HepG2 (cell line): ENCODE measurements around the gene BMPER. TPM values are rescaled to one million over a fixed set of nuclear protein-coding genes. Genes with fewer than 3 reads are reported as not detected.
A peak's percentile ranks its signal among the peaks of the same experiment; 100 is the strongest.

Source experiments
- ATAC-seq: fragments of 200-7000 bp; cut with Tn5 transposase; 3 replicates; pipeline ENCODE4 v1.9.1; 2020; ENCODE audit warnings: mild to moderate bottlenecking, moderate library complexity
- BruUV-seq: library from RNA; stranded (reverse); fragments of 400-500 nt; replicated peaks from 2 replicates; lab custom pipeline; 2021; lab: Mats Ljungman, UMichigan
- CTCF ChIA-PET: fragments of 300-600 bp; formaldehyde crosslinking; extraction: SDS; loops from one replicate; lab custom pipeline; 2021; ENCODE audit warnings: low total read pairs, inconsistent platforms, low intra/inter-chr PET ratio; lab: Yijun Ruan, JAX
- POLR2A ChIA-PET: fragments of 350-600 bp; sonication (Branson Sonifier 250); formaldehyde crosslinking; loops from one replicate; lab custom pipeline; 2020; ENCODE audit warnings: antibody characterized with exemption, inconsistent platforms; lab: Yijun Ruan, JAX
- DNase-seq: peaks from one replicate; pipeline ENCODE4 v3.0.0-alpha.2; 2015; ENCODE audit warnings: low spot score
- FAIRE-seq: peaks from 3 replicates; lab custom pipeline; 2011; peaks lifted over from hg19 to GRCh38; lab: Jason Lieb, UNC
- H2AFZ ChIP-seq: one replicate; pipeline ENCODE4 v1.6.1; 2011; ENCODE audit warnings: low read length, inconsistent platforms
- H3K27ac ChIP-seq: fragments of 300-600 bp; 3 replicates; pipeline ENCODE4 v1.8.0; 2011; ENCODE audit warnings: mixed run types, mild to moderate bottlenecking, mixed read lengths, low read length, inconsistent platforms; ENCODE audit not compliant: insufficient read depth; ENCODE audit errors: extremely low read length
- H3K27me3 ChIP-seq, 2 experiments: fragments of 200-600 bp in 1 of 2; 2 replicates in 1 of 2; 3 replicates in 1 of 2; pipeline versions ENCODE4 v1.6.0 to v1.8.0; 2011; ENCODE audit warnings: low read length in 2 of 2, mild to moderate bottlenecking in 2 of 2, moderate library complexity in 2 of 2, inconsistent platforms in 1 of 2; ENCODE audit not compliant: insufficient read depth in 2 of 2, control insufficient read depth in 1 of 2
- H3K36me3 ChIP-seq, 2 experiments: fragments of 200-600 bp in 1 of 2; replicated peaks in 1 of 2; 2 replicates in 1 of 2; 3 replicates in 1 of 2; pipeline versions ENCODE4 v1.5.1 to v1.8.0; 2011; ENCODE audit warnings: low read length in 2 of 2, inconsistent platforms in 1 of 2; ENCODE audit not compliant: insufficient read depth in 2 of 2, control insufficient read depth in 1 of 2
- H3K4me1 ChIP-seq: 2 replicates; pipeline ENCODE4 v1.5.1; 2012; ENCODE audit warnings: low read length, inconsistent platforms; ENCODE audit not compliant: insufficient read depth
- H3K4me2 ChIP-seq: 2 replicates; pipeline ENCODE4 v1.6.0; 2011; ENCODE audit warnings: low read depth, low read length, inconsistent platforms
- H3K4me3 ChIP-seq, 3 experiments: fragments of 200-600 bp in 1 of 3; sonication (generic), shearing (Covaris generic) in 1 of 3; replicated peaks in 1 of 3; 2 replicates each; pipeline ENCODE4 v1.5.1; 2011 to 2016; ENCODE audit warnings: low read length in 3 of 3, inconsistent platforms in 2 of 3, low read depth in 2 of 3, mild to moderate bottlenecking in 2 of 3, control low read depth in 1 of 3, mixed read lengths in 1 of 3; ENCODE audit not compliant: insufficient read depth in 1 of 3
- H3K79me2 ChIP-seq: one replicate; pipeline ENCODE4 v1.6.1; 2011; ENCODE audit warnings: low read length, inconsistent platforms; ENCODE audit not compliant: insufficient read depth
- H3K9ac ChIP-seq: 2 replicates; pipeline ENCODE4 v1.6.0; 2011; ENCODE audit warnings: mild to moderate bottlenecking, low read depth, low read length, inconsistent platforms; ENCODE audit not compliant: insufficient read depth
- H3K9me3 ChIP-seq: 2 replicates; pipeline ENCODE4 v1.5.1; 2012; ENCODE audit warnings: mild to moderate bottlenecking, low read length
- H4K20me1 ChIP-seq: 2 replicates; pipeline ENCODE4 v1.6.0; 2011; ENCODE audit warnings: inconsistent platforms, mild to moderate bottlenecking, low read length, moderate library complexity; ENCODE audit not compliant: insufficient read depth
- BCL6 ChIP-seq: IDR thresholded peaks from 2 replicates; pipeline ENCODE4 v1.6.1; 2016; ENCODE audit warnings: missing genetic modification reagents, missing compliant biosample characterization
- BHLHE40 ChIP-seq: IDR thresholded peaks from 2 replicates; pipeline ENCODE4 v1.6.1; 2011; ENCODE audit warnings: low read length, improper control_type of control experiment
- MAFK ChIP-seq, 2 experiments: IDR thresholded peaks in 1 of 2; conservative IDR thresholded peaks in 1 of 2; 2 replicates each; pipeline ENCODE4 v1.6.1; 2011; ENCODE audit warnings: improper control_type of control experiment in 2 of 2, low read length in 2 of 2
- PCBP1 ChIP-seq: fragments of 200-400 bp; formaldehyde crosslinking; IDR thresholded peaks from 2 replicates; pipeline ENCODE4 v1.6.1; 2017; ENCODE audit warnings: mild to moderate bottlenecking, low read depth, low read length, borderline replicate concordance
- RNF2 ChIP-seq: fragments of 450-650 bp; conservative IDR thresholded peaks from 2 replicates; pipeline ENCODE4 v1.6.1; 2016; ENCODE audit warnings: low read depth
- STAT5B ChIP-seq: sonication (generic); formaldehyde crosslinking; IDR thresholded peaks from 2 replicates; pipeline ENCODE4 v1.4.0; 2020; ENCODE audit warnings: missing genetic modification reagents
- TAF15 ChIP-seq: fragments of 200-400 bp; formaldehyde crosslinking; IDR thresholded peaks from one replicate; pipeline ENCODE4 v1.6.1; 2018; ENCODE audit warnings: mild to moderate bottlenecking, low read depth, low read length; ENCODE audit not compliant: poor library complexity, severe bottlenecking
- ZNF335 ChIP-seq: sonication (generic); formaldehyde crosslinking; IDR thresholded peaks from 2 replicates; pipeline ENCODE4 v1.4.0; 2020; ENCODE audit warnings: missing genetic modification reagents
- WGBS: methylation state at CpG from one replicate; pipeline ENCODE4 v1.1.6; 2017; ENCODE audit warnings: low lambda C conversion rate; 5-methylcytosine and 5-hydroxymethylcytosine counted together
- in situ Hi-C: cut with HindIII; loops from 2 replicates; pipeline ENCODE4 v1.10.0; 2017; ENCODE audit warnings: low pct_unique_long_range_greater_than_20kb; ENCODE audit not compliant: extremely low pct_ligation_motif_present
- intact Hi-C: fragments of 100-400 bp; cut with micrococcal nuclease; formaldehyde crosslinking; loops from one replicate; pipeline ENCODE4 v1.10.0; 2022; ENCODE audit not compliant: unreplicated experiment
- polyA plus RNA-seq, 8 experiments: library from polyadenylated mRNA; depleted of rRNA in 3 of 8; stranded (reverse) in 7 of 8; unstranded in 1 of 8; fragments of >200 nt; fragmentation: Illumina TruSeq in 4 of 8; extraction: Trizol in 4 of 8; gene quantifications; 2 replicates each; pipeline versions ENCODE4 v1.2.1 to v1.2.3, GENCODE V29; 2011 to 2016; ENCODE audit warnings: low read depth in 4 of 8, missing spikeins in 1 of 8, mixed read lengths in 1 of 8; ENCODE audit not compliant: insufficient read depth in 1 of 8
- total RNA-seq, 5 experiments: library from RNA; depleted of rRNA; stranded (reverse); fragments of >200 nt; fragmentation: Illumina TruSeq; extraction: Trizol; gene quantifications; 2 replicates each; pipeline ENCODE4 v1.2.3, GENCODE V29; 2016; ENCODE audit warnings: low read depth in 1 of 5

Gene BMPER
- total and polyA plus RNA-seq, 2 of the 13 experiments (the other 11 are each of a cell fraction or from before 2014, with no cell fraction given), result not detected

DNA sequence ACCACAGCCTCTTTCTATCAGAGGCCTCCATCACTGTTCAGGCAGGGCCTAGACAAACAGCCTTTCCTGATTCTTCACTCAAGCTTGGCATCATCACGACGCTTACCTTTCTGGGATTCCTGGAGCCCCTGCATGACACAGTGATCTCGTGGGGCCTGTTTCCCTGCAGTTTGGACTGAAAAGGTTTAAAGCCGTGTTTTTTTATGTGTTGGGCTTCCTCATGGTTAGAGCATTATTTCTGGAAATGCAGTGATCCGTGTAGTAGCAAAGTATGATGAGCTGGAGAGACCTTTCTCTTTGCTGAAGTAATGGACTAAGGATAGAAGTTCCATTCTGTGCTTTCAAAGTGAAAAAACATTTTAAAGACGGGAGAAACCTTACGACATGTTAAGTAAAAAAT is 169.1 kb downstream of the BMPER start (continued):
- TF ChIP-seq BCL6 (CRISPR knock-in tag), result no peak
- no peak for TF ChIP-seq ZNF335
- no peak for TF ChIP-seq BHLHE40

- POLR2A ChIA-PET, result no interaction called here
- CTCF ChIA-PET, result no interaction called here
- 23% methylated on average over 9 of the region's 9 CpGs for WGBS
Observed at GRCh38 chr7:34075523-34076370, 170.4 kb downstream of the BMPER start.

DNA sequence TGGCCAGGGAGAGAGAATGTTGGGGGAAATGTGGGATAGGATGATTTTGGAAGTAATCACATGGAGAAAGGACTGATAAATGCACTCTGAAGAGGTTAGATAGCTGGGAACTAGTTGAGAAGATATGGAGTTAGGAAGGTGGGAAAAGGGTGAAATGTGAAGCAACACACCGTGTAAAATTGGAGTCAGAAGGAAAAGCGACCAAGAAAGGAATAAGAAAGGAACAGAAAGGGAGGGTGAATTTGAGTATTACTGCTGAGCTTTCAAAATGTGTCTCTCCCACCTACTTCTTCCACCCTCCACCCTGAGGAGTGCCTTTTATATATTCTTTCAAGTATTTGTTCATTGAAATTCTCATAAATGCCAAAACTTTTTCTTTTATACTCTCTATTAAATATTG is 171.8 kb downstream of the BMPER start:
- H2AFZ ChIP-seq, result no peak overlapping the region
- no peak for DNase-seq
- H3K79me2 ChIP-seq, result no peaks in the 10 kb centered on the region
- no peak for FAIRE-seq
- no peak for ATAC-seq
- no peak overlapping the region for H3K4me2 ChIP-seq
- no peaks in the 10 kb centered on the region for H4K20me1 ChIP-seq
- H3K27me3 ChIP-seq, result peaks cover 0 to 1% of the 10 kb centered on the region in 2 experiments; a peak in 1 of 5 replicates
- no peak overlapping the region for H3K9ac ChIP-seq
- H3K27ac ChIP-seq, result no peak overlapping the region
- ChIA-PET POLR2A (no interaction called here), CTCF (no interaction called here)
- 3% methylated on average over 2 of the region's 2 CpGs for WGBS
- no peaks in the 10 kb centered on the region for H3K36me3 ChIP-seq
- no TSS peak for BruUV-seq
- no peaks in the 10 kb centered on the region for H3K4me1 ChIP-seq
- TF ChIP-seq MAFK (conservative IDR thresholded peaks at IDR 0.05 in 1 of 2, IDR thresholded peaks at IDR 0.05 in 1 of 2; ENCODE audit: low read length in 2 of 2), result peak in 1 of 2 experiments; percentile 61; a peak in 2 of 4 replicates
- no peak for TF ChIP-seq STAT5B
- no peak for TF ChIP-seq RNF2
- intact Hi-C loops (no loop called here), in situ Hi-C loops (no loop called here)
- no peak overlapping the region for H3K4me3 ChIP-seq
- H3K9me3 ChIP-seq, result no peaks in the 10 kb centered on the region

More at GRCh38 chr7:34075523-34076370, 170.4 kb downstream of the BMPER start:
- FAIRE-seq (no peak), DNase-seq (no peak), ATAC-seq (no peak)
- Histone ChIP-seq H3K4me2 (no peak overlapping the region), H2AFZ (no peak overlapping the region), H3K4me3 (no peak overlapping the region), H3K27me3 (no peaks in the 10 kb centered on the region), H3K79me2 (no peaks in the 10 kb centered on the region), H4K20me1 (no peaks in the 10 kb centered on the region), H3K27ac (no peak overlapping the region), H3K9ac (no peak overlapping the region), H3K36me3 (no peaks in the 10 kb centered on the region), H3K9me3 (no peaks in the 10 kb centered on the region), H3K4me1 (no peaks in the 10 kb centered on the region)
- intact Hi-C loops, result no loop called here
- BruUV-seq, result no TSS peak
- TF ChIP-seq PCBP1 (no peak), TAF15 (no peak)
- in situ Hi-C loops, result no loop called here
